Endothelial cell of umbilical vein (primary cell): ENCODE data around the gene PXT1.

Experiments used
- EZH2 ChIP-seq: IDR thresholded peaks from 2 replicates; pipeline ENCODE4 v1.6.1; 2012; ENCODE audit warnings: borderline replicate concordance, low read depth, mild to moderate bottlenecking, moderate library complexity, low read length, inconsistent platforms; ENCODE audit not compliant: severe bottlenecking
- POLR2AphosphoS5 ChIP-seq: IDR thresholded peaks from 2 replicates; pipeline ENCODE4 v1.6.1; 2012; ENCODE audit warnings: low read depth, mild to moderate bottlenecking, control low read depth, low read length, moderate library complexity; ENCODE audit not compliant: insufficient read depth
- TF ChIP-seq, protein P1 (sequence below), 2 donors: IDR thresholded peaks; 1 replicate in 1 of 2; 2 replicates in 1 of 2; pipeline ENCODE4 v1.5.1; 2011; ENCODE audit warnings: low read length in 2 of 2, mild to moderate bottlenecking in 2 of 2, moderate library complexity in 2 of 2, control low read depth in 1 of 2, inconsistent platforms in 1 of 2, low read depth in 1 of 2; ENCODE audit not compliant: insufficient read depth in 1 of 2; ENCODE audit errors: extremely low read depth in 1 of 2

DNA sequence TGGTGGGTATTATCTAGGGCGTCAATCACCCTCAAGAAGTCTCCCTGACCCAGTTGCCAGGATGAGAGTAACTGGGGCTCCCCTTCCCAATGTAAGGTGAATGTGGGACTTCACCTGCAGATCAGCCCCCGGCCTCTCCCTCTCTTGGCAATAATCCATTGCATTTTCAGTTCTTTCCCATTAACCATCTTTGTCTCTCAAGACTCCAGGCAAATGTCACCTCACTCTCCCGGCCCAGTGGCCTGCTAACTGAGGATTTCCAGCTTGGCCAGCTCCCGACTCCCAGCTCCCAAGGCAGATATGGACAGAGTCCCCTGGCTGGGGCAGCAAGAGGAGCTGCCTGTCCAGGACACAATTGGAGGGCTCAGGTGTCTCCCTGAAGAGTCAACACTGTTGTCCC lies 62.5 kb downstream of the PXT1 start:
- TF ChIP-seq, protein P1, sequence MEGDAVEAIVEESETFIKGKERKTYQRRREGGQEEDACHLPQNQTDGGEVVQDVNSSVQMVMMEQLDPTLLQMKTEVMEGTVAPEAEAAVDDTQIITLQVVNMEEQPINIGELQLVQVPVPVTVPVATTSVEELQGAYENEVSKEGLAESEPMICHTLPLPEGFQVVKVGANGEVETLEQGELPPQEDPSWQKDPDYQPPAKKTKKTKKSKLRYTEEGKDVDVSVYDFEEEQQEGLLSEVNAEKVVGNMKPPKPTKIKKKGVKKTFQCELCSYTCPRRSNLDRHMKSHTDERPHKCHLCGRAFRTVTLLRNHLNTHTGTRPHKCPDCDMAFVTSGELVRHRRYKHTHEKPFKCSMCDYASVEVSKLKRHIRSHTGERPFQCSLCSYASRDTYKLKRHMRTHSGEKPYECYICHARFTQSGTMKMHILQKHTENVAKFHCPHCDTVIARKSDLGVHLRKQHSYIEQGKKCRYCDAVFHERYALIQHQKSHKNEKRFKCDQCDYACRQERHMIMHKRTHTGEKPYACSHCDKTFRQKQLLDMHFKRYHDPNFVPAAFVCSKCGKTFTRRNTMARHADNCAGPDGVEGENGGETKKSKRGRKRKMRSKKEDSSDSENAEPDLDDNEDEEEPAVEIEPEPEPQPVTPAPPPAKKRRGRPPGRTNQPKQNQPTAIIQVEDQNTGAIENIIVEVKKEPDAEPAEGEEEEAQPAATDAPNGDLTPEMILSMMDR (IDR thresholded peaks at IDR 0.05; ENCODE audit: extremely low read depth in 1 of 2, insufficient read depth in 1 of 2, low read depth in 1 of 2, low read length in 2 of 2): no peak
- TF ChIP-seq EZH2 (no peak), POLR2AphosphoS5 (no peak)
